HFF-Myc (cell line): ENCODE measurements around the gene HIPK2.

Source experiments
- DNase-seq: peaks from one replicate; pipeline ENCODE4 v3.0.0-alpha.2; 2011; ENCODE audit warnings: low read depth; ENCODE audit errors: extremely low read depth
- H3K4me3 ChIP-seq: replicated peaks from 2 replicates; pipeline ENCODE4 v1.5.1; 2011; ENCODE audit warnings: low read depth, mild to moderate bottlenecking, control low read depth, low read length
- TF ChIP-seq, protein P1 (sequence below): IDR thresholded peaks from 2 replicates; pipeline ENCODE4 v1.5.1; 2012; ENCODE audit warnings: mild to moderate bottlenecking, low read depth, low read length, control low read depth; ENCODE audit errors: missing control alignments

Gene HIPK2

DNA sequence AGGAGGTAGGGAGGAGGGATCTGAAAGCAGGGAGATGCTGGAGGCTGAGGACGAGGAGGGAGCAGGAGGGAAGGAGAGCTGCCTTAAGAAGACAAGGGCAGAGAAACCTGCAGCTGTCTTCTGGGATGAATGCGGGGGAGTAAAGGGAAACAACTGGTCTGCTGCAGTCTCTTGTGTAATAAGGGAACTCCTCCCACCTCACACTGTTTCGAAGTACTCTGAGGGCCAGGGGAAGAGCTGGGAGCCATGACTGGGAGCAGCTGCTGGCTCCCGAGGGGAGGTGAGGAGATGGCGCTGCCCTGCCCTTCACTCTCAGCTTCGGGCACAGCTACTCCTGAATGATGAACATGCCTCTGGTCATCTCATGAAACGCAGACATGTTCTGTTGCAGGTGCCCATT is 189.2 kb downstream of the HIPK2 start:
- TF ChIP-seq, protein P1, sequence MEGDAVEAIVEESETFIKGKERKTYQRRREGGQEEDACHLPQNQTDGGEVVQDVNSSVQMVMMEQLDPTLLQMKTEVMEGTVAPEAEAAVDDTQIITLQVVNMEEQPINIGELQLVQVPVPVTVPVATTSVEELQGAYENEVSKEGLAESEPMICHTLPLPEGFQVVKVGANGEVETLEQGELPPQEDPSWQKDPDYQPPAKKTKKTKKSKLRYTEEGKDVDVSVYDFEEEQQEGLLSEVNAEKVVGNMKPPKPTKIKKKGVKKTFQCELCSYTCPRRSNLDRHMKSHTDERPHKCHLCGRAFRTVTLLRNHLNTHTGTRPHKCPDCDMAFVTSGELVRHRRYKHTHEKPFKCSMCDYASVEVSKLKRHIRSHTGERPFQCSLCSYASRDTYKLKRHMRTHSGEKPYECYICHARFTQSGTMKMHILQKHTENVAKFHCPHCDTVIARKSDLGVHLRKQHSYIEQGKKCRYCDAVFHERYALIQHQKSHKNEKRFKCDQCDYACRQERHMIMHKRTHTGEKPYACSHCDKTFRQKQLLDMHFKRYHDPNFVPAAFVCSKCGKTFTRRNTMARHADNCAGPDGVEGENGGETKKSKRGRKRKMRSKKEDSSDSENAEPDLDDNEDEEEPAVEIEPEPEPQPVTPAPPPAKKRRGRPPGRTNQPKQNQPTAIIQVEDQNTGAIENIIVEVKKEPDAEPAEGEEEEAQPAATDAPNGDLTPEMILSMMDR, result no peak
- no peak overlapping the region for H3K4me3 ChIP-seq
- DNase-seq, result no peak

DNA sequence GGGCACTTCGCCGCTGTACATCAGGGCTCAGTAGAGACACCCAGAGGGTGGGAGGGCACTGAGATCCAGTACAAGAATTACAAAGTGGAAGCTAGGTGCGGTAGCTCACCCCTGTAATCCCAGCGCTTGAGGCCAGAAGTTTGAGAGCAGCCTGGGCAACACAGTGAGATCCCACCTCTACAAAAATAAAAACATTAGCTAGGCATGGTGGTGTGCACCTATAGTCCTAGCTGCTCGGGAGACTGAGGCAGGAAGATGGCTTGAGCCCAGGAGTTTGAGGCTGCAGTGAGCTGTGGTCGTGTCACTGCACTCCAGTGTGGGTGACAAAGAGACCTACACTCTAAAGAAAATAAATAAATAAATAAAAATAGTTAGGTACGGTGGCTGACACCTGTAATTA is 190.3 kb downstream of the HIPK2 start:
- TF ChIP-seq, protein P1, result no peak
- H3K4me3 ChIP-seq, result no peak overlapping the region
- no peak for DNase-seq

DNA sequence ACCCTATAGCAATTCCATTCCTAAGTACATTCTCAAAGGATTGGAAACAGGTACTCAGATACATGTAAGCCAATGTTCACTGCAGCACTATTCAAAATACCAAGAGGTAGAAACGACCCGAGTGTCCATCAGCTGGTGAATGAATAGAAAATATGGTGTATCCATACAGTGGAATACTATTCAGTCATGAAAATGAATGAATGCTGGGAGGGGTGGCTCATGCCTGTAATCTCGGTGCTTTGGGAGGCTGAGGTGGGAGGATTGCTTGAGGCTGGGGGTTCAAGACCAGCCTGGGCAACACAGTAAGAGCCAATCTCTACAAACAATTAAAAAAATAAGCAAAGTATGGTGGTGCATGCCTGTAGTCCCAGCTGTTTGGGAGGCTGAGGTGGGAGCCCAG is 191.5 kb downstream of the HIPK2 start:
- DNase-seq, result no peak
- TF ChIP-seq, protein P1, result no peak
- no peak overlapping the region for H3K4me3 ChIP-seq

DNA sequence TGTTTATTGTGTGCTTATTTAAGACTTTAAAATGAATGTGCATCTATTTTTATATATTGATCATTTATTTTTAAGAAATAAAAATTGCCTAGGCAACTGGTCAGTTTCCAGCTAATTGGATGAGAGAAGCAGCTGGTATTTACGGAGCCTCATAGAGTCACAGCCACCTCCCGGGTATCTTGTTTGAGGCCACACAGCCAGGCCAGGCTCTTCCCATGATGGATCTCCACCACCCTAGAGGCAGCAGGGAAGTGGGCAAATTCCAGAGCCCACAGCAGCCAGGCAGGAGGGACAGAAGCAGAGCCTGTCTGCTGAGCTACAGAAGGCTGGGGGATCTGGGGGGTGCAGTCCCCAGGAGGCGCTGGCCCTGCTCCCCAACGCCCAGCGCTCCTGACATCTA is 192.8 kb downstream of the HIPK2 start:
- TF ChIP-seq, protein P1, result no peak
- H3K4me3 ChIP-seq, result no peak overlapping the region
- DNase-seq, result no peak

DNA sequence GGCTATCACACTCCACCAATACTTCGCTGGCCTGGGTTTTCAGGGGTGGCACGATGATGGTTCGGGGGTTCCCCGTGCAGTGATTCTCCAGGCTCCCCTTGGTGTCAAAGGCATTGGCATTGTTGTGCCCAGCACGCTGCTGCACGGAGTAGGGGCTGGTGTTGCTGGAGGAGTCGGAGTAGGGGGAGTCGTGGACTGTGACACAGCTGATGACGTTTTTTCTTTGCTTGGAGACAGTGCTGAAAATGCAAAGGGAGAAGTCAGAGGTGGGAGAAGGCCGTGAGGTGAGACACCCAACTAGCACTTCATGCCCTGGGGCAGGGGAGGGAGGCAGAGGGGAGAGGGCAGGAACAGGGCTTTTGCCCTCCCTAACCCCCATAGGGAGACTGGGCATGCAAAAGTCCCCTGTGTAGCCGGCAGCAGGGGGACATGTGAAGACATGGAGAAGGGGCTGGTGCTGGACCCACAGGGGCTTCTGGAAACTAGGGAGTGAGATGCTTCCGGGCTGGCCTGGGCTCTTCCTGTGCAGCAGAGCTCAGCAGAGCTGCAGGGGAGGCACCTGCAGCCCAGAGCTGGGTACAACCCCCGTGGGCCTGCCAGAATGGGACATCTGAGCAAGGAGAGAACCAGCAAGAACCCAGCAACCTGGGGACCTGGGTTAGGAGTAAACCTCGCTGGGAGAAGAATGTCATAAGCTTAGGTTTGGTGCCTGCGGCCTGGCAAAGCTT is 193.8 kb downstream of the HIPK2 start:
- no peak for DNase-seq
- TF ChIP-seq, protein P1, result no peak
- H3K4me3 ChIP-seq, result no peak overlapping the region

DNA sequence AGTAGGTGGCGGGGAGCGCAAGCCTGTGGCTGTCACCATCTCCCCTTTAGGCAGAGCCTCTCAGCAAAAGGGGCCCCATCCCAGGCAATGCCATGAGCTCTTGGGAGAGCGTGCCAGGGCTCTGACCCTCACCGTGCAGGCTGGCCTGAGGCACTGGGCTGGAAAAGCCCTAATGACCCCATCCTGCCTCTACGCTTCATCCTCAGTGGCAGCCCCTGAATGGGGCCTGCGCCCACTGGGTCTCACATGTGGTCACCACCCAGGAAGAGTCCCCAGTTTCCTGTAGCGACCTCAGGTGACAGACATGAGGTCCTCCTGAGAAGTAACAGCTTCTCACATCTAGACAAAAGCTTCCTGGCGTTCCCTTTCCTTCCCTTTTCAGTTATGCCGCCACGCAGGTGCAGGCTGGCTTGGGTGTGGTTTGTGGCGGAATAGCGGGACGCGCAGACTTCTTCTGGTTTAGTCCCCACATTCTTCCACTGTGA is 195.1 kb downstream of the HIPK2 start:
- TF ChIP-seq, protein P1, result no peak
- H3K4me3 ChIP-seq, result no peak overlapping the region
- DNase-seq, result no peak
